T-cell (primary cell): ENCODE results near the gene FOXF2. TPM values are rescaled to one million over a fixed set of nuclear protein-coding genes. Genes with fewer than 3 reads are reported as not detected.

Source experiments
- ATAC-seq, 4 experiments: fragments of 200-7000 bp in 3 of 4; fragments of 150-1000 bp in 1 of 4; cut with Tn5 transposase; replicated peaks in 1 of 4; 1 replicate in 3 of 4; 2 replicates in 1 of 4; pipeline ENCODE4 v1.10.0; 2021; ENCODE audit warnings: moderate library complexity in 3 of 4, mild to moderate bottlenecking in 2 of 4, moderate number of reproducible peaks in 1 of 4
- CTCF ChIA-PET, 2 donors: fragments of 300-600 bp; sonication (Branson Sonifier 250); formaldehyde crosslinking; loops; one replicate each; lab custom pipeline; 2022; ENCODE audit warnings: antibody characterized with exemption in 2 of 2; lab: Charles Lee
- POLR2A ChIA-PET, 2 donors: fragments of 300-600 bp; sonication (Branson Sonifier 250); formaldehyde crosslinking; loops; one replicate each; lab custom pipeline; 2022; ENCODE audit warnings: antibody characterized with exemption in 2 of 2; lab: Charles Lee
- DNase-seq, 35 experiments: peaks; one replicate each; pipeline versions ENCODE4 v3.0.0 to v3.0.0-alpha.2; 2013 to 2023
- H3K27ac ChIP-seq: one replicate; pipeline ENCODE4 v1.5.1; 2013; ENCODE audit warnings: low read length
- H3K27me3 ChIP-seq, 2 experiments: replicated peaks in 1 of 2; 1 replicate in 1 of 2; 2 replicates in 1 of 2; pipeline versions ENCODE4 v1.6.1 to v1.7.0; 2013; ENCODE audit warnings: low read length in 1 of 2, mixed read lengths in 1 of 2; ENCODE audit not compliant: control insufficient read depth in 2 of 2, insufficient read depth in 2 of 2; ENCODE audit errors: extremely low read depth in 1 of 2
- H3K36me3 ChIP-seq, 2 donors: 1 replicate in 1 of 2; 2 replicates in 1 of 2; pipeline versions ENCODE4 v1.6.1 to v1.7.0; 2013; ENCODE audit warnings: low read length in 1 of 2; ENCODE audit not compliant: control insufficient read depth in 2 of 2, insufficient read depth in 1 of 2; ENCODE audit errors: extremely low read depth in 1 of 2
- H3K4me1 ChIP-seq, 2 experiments: 1 replicate in 1 of 2; 2 replicates in 1 of 2; pipeline versions ENCODE4 v1.6.1 to v1.7.0; 2013; ENCODE audit warnings: low read length in 2 of 2, mixed read lengths in 1 of 2; ENCODE audit not compliant: insufficient read depth in 2 of 2, control insufficient read depth in 1 of 2; ENCODE audit errors: extremely low read depth in 1 of 2
- H3K4me3 ChIP-seq, 2 donors: 1 replicate in 1 of 2; 2 replicates in 1 of 2; pipeline versions ENCODE4 v1.5.1 to v1.7.0; 2013; ENCODE audit warnings: mild to moderate bottlenecking in 2 of 2, low read length in 1 of 2, moderate library complexity in 1 of 2; ENCODE audit not compliant: control insufficient read depth in 1 of 2; ENCODE audit errors: extremely low read depth in 1 of 2
- H3K9me3 ChIP-seq: 2 replicates; pipeline ENCODE4 v1.7.0; 2013
- H3K27ac Mint-ChIP-seq, 2 donors: one replicate each; pipeline ENCODE4 v1.8.0; 2020 to 2021; ENCODE audit warnings: mild to moderate bottlenecking in 2 of 2, mixed read lengths in 2 of 2
- H3K27me3 Mint-ChIP-seq, 2 donors: one replicate each; pipeline ENCODE4 v1.8.0; 2021 to 2022; ENCODE audit warnings: mixed read lengths in 2 of 2
- H3K36me3 Mint-ChIP-seq: one replicate; pipeline ENCODE4 v1.8.0; 2021; ENCODE audit warnings: mixed read lengths
- H3K4me1 Mint-ChIP-seq, 3 donors: one replicate each; pipeline ENCODE4 v1.8.0; 2020 to 2022; ENCODE audit warnings: mixed read lengths in 3 of 3, mild to moderate bottlenecking in 1 of 3
- H3K4me3 Mint-ChIP-seq, 3 donors: one replicate each; pipeline ENCODE4 v1.8.0; 2020 to 2022; ENCODE audit warnings: mild to moderate bottlenecking in 3 of 3, mixed read lengths in 3 of 3, moderate library complexity in 3 of 3
- H3K9me3 Mint-ChIP-seq, 3 donors: one replicate each; pipeline ENCODE4 v1.8.0; 2020 to 2022; ENCODE audit warnings: mixed read lengths in 3 of 3
- WGBS: methylation state at CpG from one replicate; pipeline ENCODE4 v1.1.5; 2013; ENCODE audit warnings: missing lambda C conversion rate; ENCODE audit not compliant: insufficient coverage; 5-methylcytosine and 5-hydroxymethylcytosine counted together
- total RNA-seq, 35 experiments: library from RNA in 6 of 35; stranded (reverse) in 6 of 35; fragments of 120-200 nt in 1 of 35; gene quantifications; one replicate each; pipeline versions ENCODE4 v1.2.1 to v1.2.4 and lab custom pipeline; 2013 to 2026

Gene FOXF2
- total RNA-seq (not detected), total RNA-seq (lab: John Stamatoyannopoulos, UW) (0 to 0.08 (median 0) reads per million in 29 experiments)
- not detected for total RNA-seq (2013)

GRCh38 chr6:1389369-1390132, at the start of gene FOXF2:
Gene FOXF2 (plus strand): TSS chr6:1389576. CDS start chr6:1389948, 372 bp downstream.
- no peaks in the 10 kb centered on the region for H3K36me3 Mint-ChIP-seq
- H3K27ac ChIP-seq: no peak within 1 kb of the TSS
- POLR2A ChIA-PET: no interaction called here
- H3K4me1 Mint-ChIP-seq: peaks cover 20 to 37% (median 36%) of the 10 kb centered on the region in 3 donors
- 4% methylated on average over 92 of the region's 112 CpGs for WGBS
- H3K4me3 Mint-ChIP-seq: peak within 1 kb of the TSS; percentile 64 to 84 (median 71)
- H3K4me1 ChIP-seq: peaks cover 0 to 37% of the 10 kb centered on the region in 2 experiments
- no peaks in the 10 kb centered on the region for H3K9me3 Mint-ChIP-seq
- DNase-seq (no peak), ATAC-seq (peak in 1 of 4 experiments; percentile 10)
- CTCF ChIA-PET: no interaction called here
- peaks cover 8 to 79% of the 10 kb centered on the region in 2 experiments for H3K27me3 ChIP-seq
- H3K27me3 Mint-ChIP-seq: peaks cover 66 to 75% of the 10 kb centered on the region in 2 donors
- peak within 1 kb of the TSS in 1 of 2 donors; percentile 59 for H3K27ac Mint-ChIP-seq
- no peaks in the 10 kb centered on the region for H3K9me3 ChIP-seq
- peak within 1 kb of the TSS in 1 of 2 donors; percentile 40 for H3K4me3 ChIP-seq
- H3K36me3 ChIP-seq: no peaks in the 10 kb centered on the region

GRCh38 chr6:1346101-1346500, 43.3 kb upstream of the FOXF2 start:
- H3K4me1 Mint-ChIP-seq: no peaks in the 10 kb centered on the region
- ChIA-PET POLR2A (no interaction called here), CTCF (no interaction called here)
- no peak overlapping the region for H3K27ac Mint-ChIP-seq
- no peak overlapping the region for H3K27ac ChIP-seq
- H3K36me3 ChIP-seq: no peaks in the 10 kb centered on the region
- H3K9me3 ChIP-seq: peaks cover under 1% of the 10 kb centered on the region
- no peak for ATAC-seq
- no peak for DNase-seq
- no peak overlapping the region for H3K4me3 ChIP-seq
- H3K27me3 Mint-ChIP-seq: peaks cover 57 to 58% of the 10 kb centered on the region in 2 donors
- peaks cover 22 to 26% (median 26%) of the 10 kb centered on the region in 3 donors for H3K9me3 Mint-ChIP-seq
- no peaks in the 10 kb centered on the region for H3K4me1 ChIP-seq
- peaks cover 0 to 16% of the 10 kb centered on the region in 2 experiments for H3K27me3 ChIP-seq
- H3K4me3 Mint-ChIP-seq: no peak overlapping the region
- H3K36me3 Mint-ChIP-seq: no peaks in the 10 kb centered on the region

GRCh38 chr6:1346558-1347091, 42.8 kb upstream of the FOXF2 start:
- H3K4me3 Mint-ChIP-seq: no peak overlapping the region
- 74% methylated on average over 3 of the region's 5 CpGs for WGBS
- ChIA-PET CTCF (no interaction called here), POLR2A (interaction anchor here in 1 of 2 donors (0.6 kb wide), 1 partner anchor 835 kb away, joined by 3 read pairs; no protein-coding TSS in a partner anchor)
- DNase-seq (no peak), ATAC-seq (no peak)
- no peak overlapping the region for H3K27ac ChIP-seq
- no peaks in the 10 kb centered on the region for H3K36me3 Mint-ChIP-seq
- no peaks in the 10 kb centered on the region for H3K36me3 ChIP-seq
- no peak overlapping the region for H3K4me3 ChIP-seq
- H3K4me1 ChIP-seq: no peaks in the 10 kb centered on the region
- H3K27me3 ChIP-seq: peaks cover 0 to 16% of the 10 kb centered on the region in 2 experiments
- peaks cover 5% of the 10 kb centered on the region for H3K9me3 ChIP-seq
- H3K27ac Mint-ChIP-seq: no peak overlapping the region
- H3K9me3 Mint-ChIP-seq: peaks cover 28 to 31% (median 31%) of the 10 kb centered on the region in 3 donors
- H3K4me1 Mint-ChIP-seq: no peaks in the 10 kb centered on the region
- H3K27me3 Mint-ChIP-seq: peaks cover 52 to 58% of the 10 kb centered on the region in 2 donors

- ChIA-PET POLR2A (interaction anchor here in 1 of 2 donors (0.6 kb wide), 1 partner anchor 835 kb away, joined by 3 read pairs; no protein-coding TSS in a partner anchor), CTCF (no interaction called here)
- Histone ChIP-seq H3K4me1 (no peaks in the 10 kb centered on the region), H3K27me3 (peaks cover 0 to 16% of the 10 kb centered on the region in 2 experiments), H3K4me3 (no peak overlapping the region), H3K36me3 (no peaks in the 10 kb centered on the region), H3K27ac (no peak overlapping the region), H3K9me3 (peaks cover 5% of the 10 kb centered on the region)
- ATAC-seq: no peak
- WGBS: 76% methylated on average over 3 of the region's 3 CpGs
- no peak overlapping the region for H3K4me3 Mint-ChIP-seq
- no peaks in the 10 kb centered on the region for H3K4me1 Mint-ChIP-seq
- H3K9me3 Mint-ChIP-seq: peaks cover 31 to 37% (median 35%) of the 10 kb centered on the region in 3 donors
- DNase-seq: no peak
- peaks cover 51 to 56% of the 10 kb centered on the region in 2 donors for H3K27me3 Mint-ChIP-seq
- H3K27ac Mint-ChIP-seq: no peak overlapping the region
- H3K36me3 Mint-ChIP-seq: no peaks in the 10 kb centered on the region
Measured at GRCh38 chr6:1347161-1347560, 42.2 kb upstream of the FOXF2 start.

GRCh38 chr6:1348675-1349074, 40.7 kb upstream of the FOXF2 start:
- H3K4me3 Mint-ChIP-seq: no peak overlapping the region
- no peaks in the 10 kb centered on the region for H3K36me3 Mint-ChIP-seq
- Histone ChIP-seq H3K27ac (no peak overlapping the region), H3K27me3 (peaks cover 0 to 13% of the 10 kb centered on the region in 2 experiments), H3K4me3 (no peak overlapping the region), H3K9me3 (peaks cover 5% of the 10 kb centered on the region), H3K4me1 (no peaks in the 10 kb centered on the region), H3K36me3 (no peaks in the 10 kb centered on the region)
- H3K4me1 Mint-ChIP-seq: no peaks in the 10 kb centered on the region
- peaks cover 54 to 65% of the 10 kb centered on the region in 2 donors for H3K27me3 Mint-ChIP-seq
- peaks cover 28 to 42% (median 39%) of the 10 kb centered on the region in 3 donors for H3K9me3 Mint-ChIP-seq
- no CpG with 5 or more reads among the region's 1 CpG for WGBS
- DNase-seq (no peak), ATAC-seq (no peak)
- no peak overlapping the region for H3K27ac Mint-ChIP-seq
- POLR2A ChIA-PET: no interaction called here
- CTCF ChIA-PET: no interaction called here

GRCh38 chr6:1349655-1350054, 39.7 kb upstream of the FOXF2 start:
- Mint-ChIP-seq H3K27ac (no peak overlapping the region), H3K4me1 (no peaks in the 10 kb centered on the region), H3K9me3 (peaks cover 18 to 33% (median 30%) of the 10 kb centered on the region in 3 donors), H3K4me3 (no peak overlapping the region), H3K36me3 (no peaks in the 10 kb centered on the region), H3K27me3 (peaks cover 55 to 63% of the 10 kb centered on the region in 2 donors)
- ChIA-PET CTCF (no interaction called here), POLR2A (interaction anchor here in 1 of 2 donors (0.6 kb wide), 1 partner anchor 49 kb away, joined by 8 read pairs; no protein-coding TSS in a partner anchor)
- Histone ChIP-seq H3K4me3 (no peak overlapping the region), H3K9me3 (peaks cover 5% of the 10 kb centered on the region), H3K27ac (no peak overlapping the region), H3K4me1 (no peaks in the 10 kb centered on the region), H3K36me3 (no peaks in the 10 kb centered on the region), H3K27me3 (peaks cover 2 to 13% of the 10 kb centered on the region in 2 experiments)
- ATAC-seq (no peak), DNase-seq (no peak)
- WGBS: 15% methylated on average over 1 of the region's 1 CpG
